Measurements from ENCODE around the gene FGD5. TPM values are rescaled to one million over a fixed set of nuclear protein-coding genes. Genes with fewer than 3 reads are reported as not detected.

Gene FGD5
- total and polyA plus RNA-seq, 7 experiments from 2014 or later: 0.37 TPM; not detected in 6

- Histone ChIP-seq H3K36me3 (ENCODE audit: control insufficient read depth in 2 of 3, insufficient read depth in 3 of 3, low read length in 3 of 3) (no peaks in the 10 kb centered on the region), H3K9me3 (ENCODE audit: control insufficient read depth in 2 of 3, low read length in 3 of 3) (no peaks in the 10 kb centered on the region), H3K27ac (ENCODE audit: low read depth, low read length) (no peak overlapping the region), H3K4me1 (ENCODE audit: control insufficient read depth in 2 of 2, insufficient read depth in 2 of 2, low read length in 2 of 2) (no peaks in the 10 kb centered on the region), H3K4me3 (ENCODE audit: low read length) (no peak overlapping the region), H3K27me3 (ENCODE audit: control insufficient read depth in 2 of 2, insufficient read depth in 2 of 2, low read length in 2 of 2) (peaks cover 0 to 3% of the 10 kb centered on the region in 2 donors)
- no peak for DNase-seq
- Mint-ChIP-seq H3K27me3 (peaks cover 0 to 27% (median 8%) of the 10 kb centered on the region in 5 donors), H3K36me3 (peaks cover 0 to 3% (median 0%) of the 10 kb centered on the region in 5 donors), H3K4me1 (peaks cover 0 to 23% (median 9%) of the 10 kb centered on the region in 7 donors), H3K4me3 (no peak overlapping the region), H3K9me3 (peaks cover 0 to 4% (median 0%) of the 10 kb centered on the region in 11 donors), H3K27ac (no peak overlapping the region)
- no peak for ATAC-seq
- intact Hi-C loops (cut with micrococcal nuclease): no loop called here
- POLR2A ChIA-PET: no interaction called here
- CTCF ChIA-PET: no interaction called here
These were observed 16.9 kb upstream of the FGD5 start for GRCh38 chr3:14801668-14802380.

GRCh38 chr3:14802381-14802731, 16.4 kb upstream of the FGD5 start:
- H3K9me3 Mint-ChIP-seq: peaks cover 0 to 4% (median 0%) of the 10 kb centered on the region in 11 donors
- H3K27me3 Mint-ChIP-seq: peaks cover 0 to 30% (median 8%) of the 10 kb centered on the region in 5 donors
- intact Hi-C loops (cut with micrococcal nuclease): no loop called here
- no peak overlapping the region for H3K4me3 ChIP-seq (ENCODE audit: low read length)
- no peak for ATAC-seq
- H3K4me3 Mint-ChIP-seq: no peak overlapping the region
- POLR2A ChIA-PET: no interaction called here
- no peaks in the 10 kb centered on the region for H3K4me1 ChIP-seq (ENCODE audit: control insufficient read depth in 2 of 2, insufficient read depth in 2 of 2, low read length in 2 of 2)
- H3K36me3 ChIP-seq (ENCODE audit: control insufficient read depth in 2 of 3, insufficient read depth in 3 of 3, low read length in 3 of 3): no peaks in the 10 kb centered on the region
- peaks cover 0 to 3% (median 0%) of the 10 kb centered on the region in 5 donors for H3K36me3 Mint-ChIP-seq
- H3K27ac ChIP-seq (ENCODE audit: low read depth, low read length): no peak overlapping the region
- no peak overlapping the region for H3K27ac Mint-ChIP-seq
- peaks cover 0 to 25% (median 9%) of the 10 kb centered on the region in 7 donors for H3K4me1 Mint-ChIP-seq
- CTCF ChIA-PET: no interaction called here
- no peak for DNase-seq
- H3K9me3 ChIP-seq (ENCODE audit: control insufficient read depth in 2 of 3, low read length in 3 of 3): no peaks in the 10 kb centered on the region
- H3K27me3 ChIP-seq (ENCODE audit: control insufficient read depth in 2 of 2, insufficient read depth in 2 of 2, low read length in 2 of 2): peaks cover 0 to 3% of the 10 kb centered on the region in 2 donors

GRCh38 chr3:14803101-14803980, 15.4 kb upstream of the FGD5 start:
- intact Hi-C loops (cut with micrococcal nuclease): no loop called here
- Histone ChIP-seq H3K27ac (ENCODE audit: low read depth, low read length) (no peak overlapping the region), H3K4me3 (ENCODE audit: low read length) (no peak overlapping the region), H3K4me1 (ENCODE audit: control insufficient read depth in 2 of 2, insufficient read depth in 2 of 2, low read length in 2 of 2) (no peaks in the 10 kb centered on the region), H3K27me3 (ENCODE audit: control insufficient read depth in 2 of 2, insufficient read depth in 2 of 2, low read length in 2 of 2) (peaks cover 0 to 3% of the 10 kb centered on the region in 2 donors), H3K36me3 (ENCODE audit: control insufficient read depth in 2 of 3, insufficient read depth in 3 of 3, low read length in 3 of 3) (no peaks in the 10 kb centered on the region), H3K9me3 (ENCODE audit: control insufficient read depth in 2 of 3, low read length in 3 of 3) (no peaks in the 10 kb centered on the region)
- ChIA-PET POLR2A (no interaction called here), CTCF (no interaction called here)
- peaks cover 2 to 40% (median 10%) of the 10 kb centered on the region in 5 donors for H3K27me3 Mint-ChIP-seq
- peaks cover 0 to 4% (median 0%) of the 10 kb centered on the region in 11 donors for H3K9me3 Mint-ChIP-seq
- H3K27ac Mint-ChIP-seq: no peak overlapping the region
- peak overlapping the region in 1 of 10 donors; percentile 53 for H3K4me3 Mint-ChIP-seq
- peaks cover 0 to 3% (median 0%) of the 10 kb centered on the region in 5 donors for H3K36me3 Mint-ChIP-seq
- H3K4me1 Mint-ChIP-seq: peaks cover 0 to 25% (median 9%) of the 10 kb centered on the region in 7 donors
- DNase-seq (no peak), ATAC-seq (peak; percentile 25)

GRCh38 chr3:14803981-14804834, 14.6 kb upstream of the FGD5 start:
- peaks cover 0 to 25% (median 9%) of the 10 kb centered on the region in 7 donors for H3K4me1 Mint-ChIP-seq

GRCh38 chr3:14804835-14805780, 13.7 kb upstream of the FGD5 start:
- CTCF ChIA-PET: no interaction called here
- H3K9me3 ChIP-seq (ENCODE audit: control insufficient read depth in 2 of 3, low read length in 3 of 3): no peaks in the 10 kb centered on the region
- no peak overlapping the region for H3K4me3 ChIP-seq (ENCODE audit: low read length)
- Mint-ChIP-seq H3K36me3 (no peaks in the 10 kb centered on the region), H3K27ac (peak overlapping the region in 1 of 9 donors; percentile 68), H3K27me3 (peaks cover 18 to 54% (median 26%) of the 10 kb centered on the region in 5 donors), H3K4me1 (peaks cover 0 to 25% (median 9%) of the 10 kb centered on the region in 7 donors), H3K4me3 (no peak overlapping the region), H3K9me3 (peaks cover 0 to 4% (median 0%) of the 10 kb centered on the region in 11 donors)
- intact Hi-C loops (cut with micrococcal nuclease): no loop called here
- no peaks in the 10 kb centered on the region for H3K36me3 ChIP-seq (ENCODE audit: control insufficient read depth in 2 of 3, insufficient read depth in 3 of 3, low read length in 3 of 3)
- peaks cover 0 to 3% of the 10 kb centered on the region in 2 donors for H3K27me3 ChIP-seq (ENCODE audit: control insufficient read depth in 2 of 2, insufficient read depth in 2 of 2, low read length in 2 of 2)
- POLR2A ChIA-PET: no interaction called here
- no peak overlapping the region for H3K27ac ChIP-seq (ENCODE audit: low read depth, low read length)
- H3K4me1 ChIP-seq (ENCODE audit: control insufficient read depth in 2 of 2, insufficient read depth in 2 of 2, low read length in 2 of 2): no peaks in the 10 kb centered on the region
- no peak for ATAC-seq
- no peak for DNase-seq

More at GRCh38 chr3:14803981-14804834, 14.6 kb upstream of the FGD5 start:
- ChIA-PET POLR2A (no interaction called here), CTCF (no interaction called here)
- no peaks in the 10 kb centered on the region for H3K9me3 ChIP-seq (ENCODE audit: control insufficient read depth in 2 of 3, low read length in 3 of 3)
- peaks cover 0 to 3% of the 10 kb centered on the region in 2 donors for H3K27me3 ChIP-seq (ENCODE audit: control insufficient read depth in 2 of 2, insufficient read depth in 2 of 2, low read length in 2 of 2)
- Mint-ChIP-seq H3K36me3 (peaks cover 0 to 2% (median 0%) of the 10 kb centered on the region in 5 donors), H3K9me3 (peaks cover 0 to 4% (median 0%) of the 10 kb centered on the region in 11 donors), H3K4me3 (peak overlapping the region in 1 of 10 donors; percentile 53), H3K27ac (peak overlapping the region in 1 of 9 donors; percentile 42), H3K27me3 (peaks cover 9 to 48% (median 18%) of the 10 kb centered on the region in 5 donors)
- intact Hi-C loops (cut with micrococcal nuclease): no loop called here
- no peak overlapping the region for H3K4me3 ChIP-seq (ENCODE audit: low read length)
- H3K27ac ChIP-seq (ENCODE audit: low read depth, low read length): no peak overlapping the region
- no peaks in the 10 kb centered on the region for H3K4me1 ChIP-seq (ENCODE audit: control insufficient read depth in 2 of 2, insufficient read depth in 2 of 2, low read length in 2 of 2)
- no peak for ATAC-seq
- H3K36me3 ChIP-seq (ENCODE audit: control insufficient read depth in 2 of 3, insufficient read depth in 3 of 3, low read length in 3 of 3): no peaks in the 10 kb centered on the region
- DNase-seq: no peak
